Smooth muscle cell (in vitro differentiated cells): Measurements from ENCODE around the gene MAPK8IP2. TPM values are rescaled to one million over a fixed set of nuclear protein-coding genes. Genes with fewer than 3 reads are reported as not detected.
"Not testable (repeated sequence)": the region's sequence is repeated elsewhere in the genome, so short reads cannot be mapped to it uniquely, and the experiment has no call there.

ENCODE experiments used
- DNase-seq: peaks from one replicate; lab custom pipeline; 2025; ENCODE audit not compliant: unreplicated experiment; lab: John Stamatoyannopoulos, UW
- H2AFZ ChIP-seq: fragments of 200-600 bp; sonication (generic); 2 replicates; pipeline ENCODE4 v1.6.0; 2016; ENCODE audit warnings: antibody characterized with exemption, low read depth, mild to moderate bottlenecking
- H3F3A ChIP-seq: fragments of 200-600 bp; sonication (generic); 2 replicates; pipeline ENCODE4 v1.6.0; 2017; ENCODE audit warnings: antibody characterized with exemption, low read depth
- H3K27ac ChIP-seq: fragments of 200-600 bp; sonication (generic); 2 replicates; pipeline ENCODE4 v1.5.1; 2016; ENCODE audit warnings: low read depth, mild to moderate bottlenecking
- H3K27me3 ChIP-seq: fragments of 200-600 bp; sonication (generic); 2 replicates; pipeline ENCODE4 v1.6.1; 2016; ENCODE audit warnings: low read depth, mild to moderate bottlenecking
- H3K36me3 ChIP-seq: fragments of 200-600 bp; sonication (generic); 2 replicates; pipeline ENCODE4 v1.5.1; 2016; ENCODE audit warnings: low read depth
- H3K4me1 ChIP-seq: fragments of 200-600 bp; sonication (generic); 2 replicates; pipeline ENCODE4 v1.5.1; 2016; ENCODE audit warnings: low read depth
- H3K4me2 ChIP-seq: fragments of 200-600 bp; sonication (generic); 2 replicates; pipeline ENCODE4 v1.6.0; 2016; ENCODE audit warnings: mild to moderate bottlenecking
- H3K4me3 ChIP-seq: fragments of 200-600 bp; sonication (generic); 2 replicates; pipeline ENCODE4 v1.5.1; 2016; ENCODE audit warnings: mild to moderate bottlenecking
- H3K79me2 ChIP-seq: fragments of 200-600 bp; sonication (generic); 2 replicates; pipeline ENCODE4 v1.6.0; 2016; ENCODE audit warnings: low read depth, mild to moderate bottlenecking
- H3K9ac ChIP-seq: fragments of 200-600 bp; sonication (generic); 2 replicates; pipeline ENCODE4 v1.6.0; 2016; ENCODE audit warnings: low read depth
- H3K9me3 ChIP-seq: fragments of 200-600 bp; sonication (generic); replicated peaks from 2 replicates; pipeline ENCODE4 v1.5.1; 2016; ENCODE audit warnings: low read depth
- H4K20me1 ChIP-seq: fragments of 200-600 bp; sonication (generic); 2 replicates; pipeline ENCODE4 v1.6.0; 2016; ENCODE audit warnings: low read depth
- CTCF ChIP-seq: fragments of 200-600 bp; sonication (generic); IDR thresholded peaks from 2 replicates; pipeline ENCODE4 v1.5.1; 2017; ENCODE audit warnings: borderline replicate concordance, mild to moderate bottlenecking, antibody characterized with exemption; ENCODE audit not compliant: insufficient read depth, poor library complexity, severe bottlenecking
- WGBS: methylation state at CpG from one replicate; pipeline ENCODE4 v1.1.7; 2016; ENCODE audit warnings: low lambda C conversion rate; 5-methylcytosine and 5-hydroxymethylcytosine counted together
- polyA plus RNA-seq: library from polyadenylated mRNA; unstranded; fragments of >200 nt; fragmentation: Nextera tagmentation; extraction: Ambion mirVana; gene quantifications from 2 replicates; pipeline ENCODE4 v1.2.1, GENCODE V29; 2016
- total RNA-seq: library from RNA; depleted of rRNA; stranded (reverse); fragments of >200 nt; gene quantifications from 2 replicates; pipeline ENCODE4 v1.2.3, GENCODE V29; 2014

MAPK8IP2 gene
- total and polyA plus RNA-seq, 2 experiments from 2014 or later = 0.63 to 1.2 TPM

GRCh38 chr22:50605613-50606074 is 5.1 kb downstream of the MAPK8IP2 start:
- Histone ChIP-seq H3K36me3 (no peaks in the 10 kb centered on the region), H2AFZ (no peak overlapping the region), H3K27me3 (peaks cover 63% of the 10 kb centered on the region), H4K20me1 (no peaks in the 10 kb centered on the region), H3K4me1 (peaks cover 5% of the 10 kb centered on the region), H3K79me2 (no peaks in the 10 kb centered on the region), H3F3A (no peaks in the 10 kb centered on the region), H3K4me3 (no peak overlapping the region), H3K4me2 (no peak overlapping the region), H3K9ac (no peak overlapping the region), H3K27ac (no peak overlapping the region), H3K9me3 (no peaks in the 10 kb centered on the region)
- DNase-seq = no peak
- WGBS = 88% methylated on average over 20 of the region's 20 CpGs
- TF ChIP-seq CTCF = no peak

GRCh38 chr22:50606165-50606945 is 5.8 kb downstream of the MAPK8IP2 start:
- no peak overlapping the region for H3K4me3 ChIP-seq
- H3K36me3 ChIP-seq = no peaks in the 10 kb centered on the region
- H3K4me2 ChIP-seq = no peak overlapping the region
- no peaks in the 10 kb centered on the region for H3F3A ChIP-seq
- no peaks in the 10 kb centered on the region for H3K79me2 ChIP-seq
- no peak for TF ChIP-seq CTCF
- H3K27ac ChIP-seq = no peak overlapping the region
- no peak for DNase-seq
- H2AFZ ChIP-seq = no peak overlapping the region
- no peaks in the 10 kb centered on the region for H4K20me1 ChIP-seq
- no peak overlapping the region for H3K9ac ChIP-seq
- H3K27me3 ChIP-seq = peaks cover 58% of the 10 kb centered on the region
- H3K4me1 ChIP-seq = peaks cover under 1% of the 10 kb centered on the region
- WGBS = 72% methylated on average over 14 of the region's 19 CpGs
- no peaks in the 10 kb centered on the region for H3K9me3 ChIP-seq

- no peak for DNase-seq
- no peak overlapping the region for H2AFZ ChIP-seq
- no peak overlapping the region for H3K4me3 ChIP-seq
- H3K9me3 ChIP-seq = no peaks in the 10 kb centered on the region
- no peaks in the 10 kb centered on the region for H4K20me1 ChIP-seq
- no peaks in the 10 kb centered on the region for H3K36me3 ChIP-seq
- peaks cover 50% of the 10 kb centered on the region for H3K27me3 ChIP-seq
- no peaks in the 10 kb centered on the region for H3K4me1 ChIP-seq
- TF ChIP-seq CTCF = no peak
- 79% methylated on average over 17 of the region's 18 CpGs for WGBS
- no peaks in the 10 kb centered on the region for H3F3A ChIP-seq
- H3K4me2 ChIP-seq = no peak overlapping the region
- H3K79me2 ChIP-seq = no peaks in the 10 kb centered on the region
- no peak overlapping the region for H3K27ac ChIP-seq
- no peak overlapping the region for H3K9ac ChIP-seq
Observed at GRCh38 chr22:50606946-50607658, 6.5 kb downstream of the MAPK8IP2 start.

- Histone ChIP-seq H3K9me3 (no peaks in the 10 kb centered on the region), H3K27ac (no peak overlapping the region), H3F3A (no peaks in the 10 kb centered on the region), H3K4me3 (no peak overlapping the region), H3K79me2 (no peaks in the 10 kb centered on the region), H3K36me3 (no peaks in the 10 kb centered on the region), H4K20me1 (no peaks in the 10 kb centered on the region), H3K4me1 (no peaks in the 10 kb centered on the region), H3K9ac (no peak overlapping the region), H2AFZ (no peak overlapping the region), H3K4me2 (no peak overlapping the region), H3K27me3 (peaks cover 45% of the 10 kb centered on the region)
- 82% methylated on average over 6 of the region's 6 CpGs for WGBS
- TF ChIP-seq CTCF = no peak
- no peak for DNase-seq
Observed at GRCh38 chr22:50607659-50608020, 7.0 kb downstream of the MAPK8IP2 start.

GRCh38 chr22:50608058-50608840 is 7.7 kb downstream of the MAPK8IP2 start:
- not testable (repeated sequence) for H3K27ac ChIP-seq, H3K4me1 ChIP-seq, H4K20me1 ChIP-seq, H3K4me2 ChIP-seq, H3K9ac ChIP-seq, H3K9me3 ChIP-seq, H3F3A ChIP-seq, H2AFZ ChIP-seq, H3K4me3 ChIP-seq, DNase-seq, H3K79me2 ChIP-seq, H3K36me3 ChIP-seq
- 86% methylated on average over 19 of the region's 39 CpGs for WGBS
- peaks cover 39% of the 10 kb centered on the region for H3K27me3 ChIP-seq
